Retinal pigment epithelial cell (primary cell): Measurements from ENCODE around the gene KRTAP5-3.
"Not testable (repeated sequence)": the region's sequence is repeated elsewhere in the genome, so short reads cannot be mapped to it uniquely, and the experiment has no call there.

ENCODE experiments used
- DNase-seq: peaks from one replicate; pipeline ENCODE4 v3.0.0-alpha.2; 2010; ENCODE audit warnings: low read depth
- H3K4me3 ChIP-seq: 2 replicates; pipeline ENCODE4 v1.5.1; 2011; ENCODE audit warnings: mild to moderate bottlenecking, low read length, control low read depth, moderate library complexity
- TF ChIP-seq, protein P1 (sequence below): conservative IDR thresholded peaks from 2 replicates; pipeline ENCODE4 v1.5.1; 2011; ENCODE audit warnings: low read depth, low read length, control low read depth, inconsistent platforms

Gene KRTAP5-3

DNA sequence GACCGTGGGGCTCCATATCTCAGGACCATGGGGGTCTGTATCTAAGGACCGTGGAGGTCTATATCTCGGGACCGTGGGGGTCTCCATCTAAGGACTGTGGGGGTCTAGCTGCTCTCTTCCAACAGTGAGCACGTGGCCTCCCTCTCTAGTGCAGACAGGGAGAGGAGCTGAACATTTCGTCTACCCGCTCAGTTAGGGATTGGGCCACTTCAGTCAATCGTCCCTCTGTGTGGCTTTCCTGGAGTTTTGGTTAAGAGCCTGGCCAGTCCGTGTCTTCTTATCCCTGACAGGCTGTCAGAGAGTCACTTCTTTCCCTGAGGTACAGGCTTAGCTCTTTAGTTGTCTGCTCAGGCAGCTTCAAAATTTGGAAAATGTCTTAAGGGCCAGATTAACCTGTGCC, 26.3 kb downstream of the KRTAP5-3 start:
- TF ChIP-seq, protein P1, sequence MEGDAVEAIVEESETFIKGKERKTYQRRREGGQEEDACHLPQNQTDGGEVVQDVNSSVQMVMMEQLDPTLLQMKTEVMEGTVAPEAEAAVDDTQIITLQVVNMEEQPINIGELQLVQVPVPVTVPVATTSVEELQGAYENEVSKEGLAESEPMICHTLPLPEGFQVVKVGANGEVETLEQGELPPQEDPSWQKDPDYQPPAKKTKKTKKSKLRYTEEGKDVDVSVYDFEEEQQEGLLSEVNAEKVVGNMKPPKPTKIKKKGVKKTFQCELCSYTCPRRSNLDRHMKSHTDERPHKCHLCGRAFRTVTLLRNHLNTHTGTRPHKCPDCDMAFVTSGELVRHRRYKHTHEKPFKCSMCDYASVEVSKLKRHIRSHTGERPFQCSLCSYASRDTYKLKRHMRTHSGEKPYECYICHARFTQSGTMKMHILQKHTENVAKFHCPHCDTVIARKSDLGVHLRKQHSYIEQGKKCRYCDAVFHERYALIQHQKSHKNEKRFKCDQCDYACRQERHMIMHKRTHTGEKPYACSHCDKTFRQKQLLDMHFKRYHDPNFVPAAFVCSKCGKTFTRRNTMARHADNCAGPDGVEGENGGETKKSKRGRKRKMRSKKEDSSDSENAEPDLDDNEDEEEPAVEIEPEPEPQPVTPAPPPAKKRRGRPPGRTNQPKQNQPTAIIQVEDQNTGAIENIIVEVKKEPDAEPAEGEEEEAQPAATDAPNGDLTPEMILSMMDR = no peak
- DNase-seq = no peak
- no peak overlapping the region for H3K4me3 ChIP-seq

DNA sequence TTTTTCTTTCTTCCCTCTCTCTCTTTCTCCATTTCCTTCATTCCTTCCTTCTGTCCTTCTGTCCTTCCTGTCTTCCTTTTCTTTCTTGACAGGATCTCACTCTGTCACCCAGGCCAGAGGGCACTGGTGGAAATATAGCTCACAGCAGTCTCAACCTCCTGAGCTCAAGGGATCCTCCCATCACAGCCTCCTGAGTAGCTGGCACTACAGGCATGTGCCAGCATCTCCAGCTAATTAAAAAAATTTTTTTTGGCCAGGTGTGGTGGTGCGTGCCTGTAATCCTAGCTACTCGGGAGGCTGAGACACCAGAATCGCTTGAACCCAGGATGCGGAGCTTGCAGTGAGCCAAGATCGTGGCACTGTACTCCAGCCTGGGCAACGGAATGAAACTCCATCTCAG, 31.4 kb downstream of the KRTAP5-3 start:
- TF ChIP-seq, protein P1 = no peak
- DNase-seq = no peak
- H3K4me3 ChIP-seq = no peak overlapping the region

DNA sequence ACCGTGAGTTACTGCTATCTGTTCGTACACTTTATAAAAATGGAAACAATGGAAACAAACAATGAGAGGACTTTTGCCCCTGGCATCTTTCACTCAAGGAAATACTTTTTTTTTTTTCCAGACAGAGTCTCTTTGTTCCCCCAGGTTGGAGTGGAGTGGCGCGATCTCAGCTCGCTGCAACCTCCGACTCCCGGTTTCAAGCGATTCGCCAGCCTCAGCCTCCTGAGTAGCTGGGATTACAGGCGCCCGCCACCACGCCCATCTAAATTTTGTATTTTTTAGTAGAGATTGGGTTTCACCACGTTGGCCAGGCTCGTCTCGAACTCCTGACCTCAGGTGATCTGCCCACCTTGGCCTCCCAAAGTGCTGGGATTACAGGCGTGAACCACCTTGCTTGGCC, 32.5 kb downstream of the KRTAP5-3 start:
- not testable (repeated sequence) for H3K4me3 ChIP-seq, DNase-seq

DNA sequence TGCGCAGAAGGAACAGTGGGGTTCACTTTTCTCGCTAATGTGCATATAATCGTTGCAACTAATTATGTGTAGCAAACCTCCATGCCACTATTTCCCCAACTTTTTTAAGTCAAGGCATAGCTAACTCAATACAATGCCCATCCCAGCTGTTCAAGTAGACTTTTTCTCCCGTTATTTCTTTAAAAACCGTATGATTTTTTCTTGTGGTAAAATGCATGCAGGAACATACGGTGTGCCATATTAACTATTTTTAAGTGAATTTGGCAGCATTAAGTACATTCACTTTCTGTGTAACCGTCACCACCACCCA, 33.4 kb downstream of the KRTAP5-3 start:
- TF ChIP-seq, protein P1 = no peak
- H3K4me3 ChIP-seq = no peak overlapping the region
- no peak for DNase-seq

DNA sequence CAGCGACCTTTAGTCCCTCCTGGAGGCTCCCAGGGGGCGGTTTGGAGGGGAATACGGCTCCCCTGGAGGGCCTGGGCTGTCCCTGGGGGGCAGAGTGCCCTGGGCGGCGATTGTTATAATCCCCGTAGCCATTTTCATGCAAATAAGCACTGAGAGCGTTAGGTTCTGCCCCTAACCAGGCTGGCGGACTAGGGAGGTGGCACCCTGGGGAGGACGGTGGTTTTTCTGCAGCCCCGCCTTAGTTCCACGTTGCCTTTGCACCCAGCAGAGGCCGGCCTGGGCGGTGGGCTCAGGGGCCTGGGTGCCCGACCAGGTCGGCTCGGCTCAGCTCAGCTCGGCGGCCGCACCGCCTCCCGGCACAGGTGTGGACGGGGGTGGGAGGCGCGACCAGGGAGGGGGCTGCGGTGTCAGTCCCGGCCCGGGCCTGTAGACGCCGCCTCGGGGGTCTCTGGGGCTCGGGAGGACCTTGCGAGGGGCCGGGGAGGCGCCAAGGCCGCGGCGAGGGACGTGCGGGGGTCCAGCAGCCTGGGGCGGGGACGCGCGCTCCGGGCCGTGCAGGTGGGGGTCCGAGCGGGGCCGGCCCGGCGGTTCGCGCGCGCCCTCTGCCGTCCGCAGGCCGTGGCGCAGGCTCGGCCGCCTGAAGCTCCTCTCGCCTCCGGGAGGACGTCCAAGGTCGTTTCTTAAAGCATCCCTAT, 33.9 kb downstream of the KRTAP5-3 start:
- no peak for DNase-seq
- TF ChIP-seq, protein P1 = peak; percentile 66
- H3K4me3 ChIP-seq = peak overlapping the region; percentile 36

DNA sequence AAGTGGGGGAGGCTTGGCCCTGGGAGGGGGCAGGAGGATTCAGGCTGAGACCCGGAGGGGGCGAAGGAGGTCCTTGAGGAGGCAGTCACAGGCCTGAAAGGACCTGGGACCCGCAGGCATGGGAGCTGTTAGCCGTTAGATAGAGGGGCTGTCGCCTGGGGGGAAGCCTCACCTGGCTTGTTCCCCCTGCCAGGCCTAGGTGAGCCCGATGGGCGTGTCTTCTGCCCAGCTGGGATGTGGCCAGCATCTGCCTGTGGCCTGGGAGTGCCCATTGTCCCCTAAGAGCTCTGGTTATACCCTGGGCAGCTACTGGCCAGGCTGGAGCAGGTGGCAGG, 34.4 kb downstream of the KRTAP5-3 start:
- TF ChIP-seq, protein P1 = no peak
- no peak for DNase-seq
- peak overlapping the region; percentile 36 for H3K4me3 ChIP-seq

DNA sequence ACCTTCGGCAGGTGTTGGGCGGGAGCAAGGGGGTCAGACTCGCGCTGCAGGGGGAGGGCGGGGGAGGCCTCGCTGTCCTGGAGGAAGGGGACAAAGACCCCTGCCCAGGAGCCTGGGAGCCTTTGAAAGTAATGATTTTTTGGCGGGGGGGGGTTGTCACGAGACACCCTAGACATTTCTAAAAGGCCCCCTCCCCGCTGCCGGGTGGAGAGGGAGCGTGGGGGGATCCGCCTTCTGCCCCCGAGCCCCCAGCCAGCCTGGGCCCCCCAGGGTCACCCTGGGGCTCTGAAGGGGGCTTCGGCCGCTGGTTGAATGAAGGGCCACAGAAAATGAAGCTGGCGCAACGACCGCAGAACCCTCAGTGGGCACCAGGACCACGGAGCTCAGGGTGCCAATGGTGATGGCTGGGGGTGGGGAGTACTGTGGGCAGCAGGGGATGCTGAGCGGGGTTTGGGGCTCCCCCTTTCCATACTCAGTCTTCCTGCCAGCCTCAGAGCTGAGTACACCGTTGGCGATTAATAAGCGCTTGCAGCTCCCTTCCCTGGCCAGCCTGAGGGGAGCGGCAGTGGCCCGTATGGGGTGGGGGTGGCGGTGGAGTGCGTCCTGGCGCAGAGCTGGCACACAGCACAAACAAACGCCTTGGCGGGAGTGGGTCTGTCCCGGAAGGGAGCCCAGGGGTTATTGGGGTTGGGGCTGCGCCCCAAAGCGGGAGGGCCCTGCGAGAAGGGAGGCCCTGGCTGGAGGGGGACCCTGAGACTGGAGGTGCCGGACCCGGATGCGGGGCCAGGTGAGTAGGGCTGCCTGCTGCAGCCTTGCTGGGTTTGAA, 35.0 kb downstream of the KRTAP5-3 start:
- DNase-seq = no peak
- TF ChIP-seq, protein P1 = no peak
- peak overlapping the region; percentile 36 for H3K4me3 ChIP-seq
